Right lobe of liver (tissue), 6 donors: ENCODE measurements around the gene ADGRV1. TPM values are rescaled to one million over a fixed set of nuclear protein-coding genes. Genes with fewer than 3 reads are reported as not detected.
A peak's percentile ranks its signal among the peaks of the same experiment; 100 is the strongest.

Experiments used
- ATAC-seq, 4 donors: fragments of 200-7000 bp; cut with Tn5 transposase; one replicate each; pipeline ENCODE4 v1.9.1; 2020; ENCODE audit warnings: mild to moderate bottlenecking in 4 of 4, moderate library complexity in 4 of 4
- DNase-seq, 3 donors: peaks; one replicate each; pipeline ENCODE4 v3.0.0-alpha.2; 2020
- H3K27ac ChIP-seq, 3 donors: fragments of 200-600 bp; one replicate each; pipeline ENCODE4 v1.8.0; 2022
- H3K27me3 ChIP-seq, 2 donors: fragments of 200-600 bp; one replicate each; pipeline ENCODE4 v1.8.0; 2022
- H3K36me3 ChIP-seq, 4 donors: fragments of 200-600 bp; sonication (generic) in 1 of 4; one replicate each; pipeline versions ENCODE4 v1.5.1 to v1.8.0; 2017 to 2022; ENCODE audit warnings: control low read depth in 1 of 4
- H3K4me1 ChIP-seq, 4 donors: fragments of 200-600 bp; sonication (generic) in 1 of 4; one replicate each; pipeline versions ENCODE4 v1.5.1 to v1.8.0; 2017 to 2022; ENCODE audit warnings: control low read depth in 1 of 4
- H3K4me3 ChIP-seq, 3 donors: fragments of 200-600 bp; one replicate each; pipeline ENCODE4 v1.8.0; 2022
- H3K9me3 ChIP-seq, 4 donors: fragments of 200-600 bp; sonication (generic) in 1 of 4; one replicate each; pipeline versions ENCODE4 v1.5.1 to v1.8.0; 2017 to 2022; ENCODE audit warnings: control low read depth in 1 of 4
- CTCF ChIP-seq, 4 donors: fragments of 200-600 bp in 3 of 4; fragments of 450-650 bp in 1 of 4; IDR thresholded peaks; one replicate each; pipeline versions ENCODE4 v1.5.1 to v1.8.0; 2016 to 2022; ENCODE audit warnings: antibody characterized with exemption in 4 of 4, mild to moderate bottlenecking in 2 of 4
- POLR2A ChIP-seq: fragments of 450-650 bp; IDR thresholded peaks from one replicate; pipeline ENCODE4 v1.6.1; 2017; ENCODE audit warnings: antibody characterized with exemption, mild to moderate bottlenecking
- WGBS: methylation state at CpG from one replicate; pipeline ENCODE4 v1.1.6; 2018; ENCODE audit warnings: low coverage, low lambda C conversion rate; ENCODE audit not compliant: insufficient coverage; ENCODE audit errors: missing lambda C conversion rate; 5-methylcytosine and 5-hydroxymethylcytosine counted together
- intact Hi-C, 2 donors: fragments of 100-400 bp; cut with DNase I; formaldehyde crosslinking; loops; one replicate each; pipeline versions ENCODE4 v1.11.2 to v1.14.1; 2022
- total RNA-seq, 6 experiments: library from RNA; depleted of rRNA in 2 of 6; stranded (reverse); fragments of >200 nt in 2 of 6; fragmentation: NEBNext Ultra II Directional in 3 of 6; extraction: Animal tissue kit (Norgen Biotek cat#: 25700) in 3 of 6; gene quantifications; one replicate each; pipeline versions ENCODE4 v1.1.0 to v1.2.4, GENCODE V29; 2016 to 2023
- donor health status: DM: no; HTN: yes; CAD: no.
- donor health status: DM: no; HTN: no; CAD: no.
- donor health status: DM: no; HTN: no; CAD: no.
- donor health status: DM: no; HTN: yes; CAD: no.
- donor health status: DM: no; HTN: yes; CAD: no.

Gene ADGRV1
- total RNA-seq, 6 experiments from 2014 or later: 4.5 to 15.9 (median 7.4) TPM

GRCh38 chr5:91133183-91133582, 574.6 kb downstream of the ADGRV1 start:
- no peak overlapping the region for H3K27ac ChIP-seq
- intact Hi-C loops: no loop called here
- peak in 1 of 4 donors; percentile 75 for ATAC-seq

GRCh38 chr5:91135475-91136248, 577.1 kb downstream of the ADGRV1 start:
- TF ChIP-seq POLR2A: no peak
- TF ChIP-seq CTCF (IDR thresholded peaks at IDR 0.05): no peak
- WGBS: 70% methylated on average over 5 of the region's 5 CpGs
- H3K27ac ChIP-seq: no peak overlapping the region
- no peak for ATAC-seq
- H3K36me3 ChIP-seq: no peaks in the 10 kb centered on the region
- H3K27me3 ChIP-seq: no peaks in the 10 kb centered on the region
- H3K9me3 ChIP-seq: no peaks in the 10 kb centered on the region
- intact Hi-C loops: no loop called here
- DNase-seq: no peak
- no peak overlapping the region for H3K4me3 ChIP-seq
- no peaks in the 10 kb centered on the region for H3K4me1 ChIP-seq

More at GRCh38 chr5:91133183-91133582, 574.6 kb downstream of the ADGRV1 start:
- Histone ChIP-seq H3K36me3 (no peaks in the 10 kb centered on the region), H3K4me1 (no peaks in the 10 kb centered on the region), H3K4me3 (no peak overlapping the region), H3K27me3 (no peaks in the 10 kb centered on the region), H3K9me3 (no peaks in the 10 kb centered on the region)
- no peak for DNase-seq
- TF ChIP-seq CTCF (IDR thresholded peaks at IDR 0.05) (no peak), POLR2A (no peak)

GRCh38 chr5:91136271-91136670, 577.7 kb downstream of the ADGRV1 start:
- WGBS: 58% methylated on average over 1 of the region's 1 CpG
- ATAC-seq: no peak
- TF ChIP-seq CTCF (IDR thresholded peaks at IDR 0.05) (no peak), POLR2A (no peak)

GRCh38 chr5:91137647-91138046, 579.0 kb downstream of the ADGRV1 start:
- 100% methylated on average over 1 of the region's 3 CpGs for WGBS
- no peaks in the 10 kb centered on the region for H3K4me1 ChIP-seq
- no peaks in the 10 kb centered on the region for H3K27me3 ChIP-seq
- H3K4me3 ChIP-seq: no peak overlapping the region
- intact Hi-C loops: no loop called here
- no peaks in the 10 kb centered on the region for H3K36me3 ChIP-seq
- ATAC-seq (no peak), DNase-seq (no peak)
- no peaks in the 10 kb centered on the region for H3K9me3 ChIP-seq
- no peak overlapping the region for H3K27ac ChIP-seq
- no peak for TF ChIP-seq POLR2A
- no peak for TF ChIP-seq CTCF (IDR thresholded peaks at IDR 0.05)

More at GRCh38 chr5:91136271-91136670, 577.7 kb downstream of the ADGRV1 start:
- H3K4me3 ChIP-seq: no peak overlapping the region
- no peaks in the 10 kb centered on the region for H3K9me3 ChIP-seq
- intact Hi-C loops: no loop called here
- no peaks in the 10 kb centered on the region for H3K27me3 ChIP-seq
- no peak for DNase-seq
- no peak overlapping the region for H3K27ac ChIP-seq
- no peaks in the 10 kb centered on the region for H3K36me3 ChIP-seq
- no peaks in the 10 kb centered on the region for H3K4me1 ChIP-seq
